Neuron (in vitro differentiated cells): ENCODE results near the gene CALM1.
A peak's percentile ranks its signal among the peaks of the same experiment; 100 is the strongest.

ENCODE experiments used
- H2AFZ ChIP-seq: one replicate; pipeline ENCODE4 v1.6.1; 2013; ENCODE audit warnings: low read depth, mild to moderate bottlenecking, inconsistent platforms, low read length, moderate library complexity
- H3K27me3 ChIP-seq: one replicate; pipeline ENCODE4 v1.6.1; 2013; ENCODE audit warnings: low read length; ENCODE audit not compliant: insufficient read depth
- H3K36me3 ChIP-seq: one replicate; pipeline ENCODE4 v1.6.1; 2013; ENCODE audit warnings: low read length; ENCODE audit not compliant: insufficient read depth
- H3K4me1 ChIP-seq: one replicate; pipeline ENCODE4 v1.6.1; 2013; ENCODE audit warnings: low read length; ENCODE audit not compliant: insufficient read depth
- H3K4me3 ChIP-seq: 2 replicates; pipeline ENCODE4 v1.5.1; 2013; ENCODE audit warnings: mild to moderate bottlenecking, low read length, moderate library complexity
- H3K9me3 ChIP-seq: one replicate; pipeline ENCODE4 v1.6.1; 2013; ENCODE audit warnings: low read length

Gene CALM1

GRCh38 chr14:90396341-90397339 lies at the start of gene CALM1:
CALM1 (plus strand) TSS chr14:90397029; CDS start chr14:90397231, 202 bp downstream.
- H3K9me3 ChIP-seq: no peaks in the 10 kb centered on the region
- H3K4me3 ChIP-seq: peak within 1 kb of the TSS; percentile 100
- peaks cover 17% of the 10 kb centered on the region for H3K36me3 ChIP-seq
- peaks cover 31% of the 10 kb centered on the region for H3K4me1 ChIP-seq
- H3K27me3 ChIP-seq: no peaks in the 10 kb centered on the region
- H2AFZ ChIP-seq: peak within 1 kb of the TSS; percentile 90

GRCh38 chr14:90348270-90348669 lies 48.6 kb upstream of the CALM1 start:
- Histone ChIP-seq H2AFZ (no peak overlapping the region), H3K9me3 (no peaks in the 10 kb centered on the region), H3K36me3 (no peaks in the 10 kb centered on the region), H3K4me1 (peaks cover 6% of the 10 kb centered on the region), H3K4me3 (no peak overlapping the region), H3K27me3 (no peaks in the 10 kb centered on the region)

GRCh38 chr14:90349739-90350138 lies 47.1 kb upstream of the CALM1 start:
- no peaks in the 10 kb centered on the region for H3K27me3 ChIP-seq
- no peaks in the 10 kb centered on the region for H3K36me3 ChIP-seq
- no peak overlapping the region for H2AFZ ChIP-seq
- H3K4me1 ChIP-seq: peaks cover 2% of the 10 kb centered on the region
- H3K9me3 ChIP-seq: no peaks in the 10 kb centered on the region
- no peak overlapping the region for H3K4me3 ChIP-seq

GRCh38 chr14:90354551-90355298 lies 42.1 kb upstream of the CALM1 start:
- Histone ChIP-seq H2AFZ (no peak overlapping the region), H3K9me3 (no peaks in the 10 kb centered on the region), H3K27me3 (no peaks in the 10 kb centered on the region), H3K4me1 (no peaks in the 10 kb centered on the region), H3K36me3 (no peaks in the 10 kb centered on the region), H3K4me3 (no peak overlapping the region)

GRCh38 chr14:90355540-90356518 lies 41.0 kb upstream of the CALM1 start:
- H2AFZ ChIP-seq: no peak overlapping the region
- H3K9me3 ChIP-seq: no peaks in the 10 kb centered on the region
- H3K27me3 ChIP-seq: no peaks in the 10 kb centered on the region
- no peak overlapping the region for H3K4me3 ChIP-seq
- no peaks in the 10 kb centered on the region for H3K4me1 ChIP-seq
- no peaks in the 10 kb centered on the region for H3K36me3 ChIP-seq

GRCh38 chr14:90356925-90357324 lies 39.9 kb upstream of the CALM1 start:
- H2AFZ ChIP-seq: no peak overlapping the region
- H3K9me3 ChIP-seq: no peaks in the 10 kb centered on the region
- H3K4me1 ChIP-seq: no peaks in the 10 kb centered on the region
- H3K27me3 ChIP-seq: no peaks in the 10 kb centered on the region
- no peaks in the 10 kb centered on the region for H3K36me3 ChIP-seq
- no peak overlapping the region for H3K4me3 ChIP-seq

- H3K9me3 ChIP-seq: no peaks in the 10 kb centered on the region
- no peak overlapping the region for H2AFZ ChIP-seq
Measured at GRCh38 chr14:90358359-90358758, 38.5 kb upstream of the CALM1 start.

GRCh38 chr14:90361865-90362557 lies 34.8 kb upstream of the CALM1 start:
- Histone ChIP-seq H3K9me3 (no peaks in the 10 kb centered on the region), H2AFZ (no peak overlapping the region), H3K27me3 (no peaks in the 10 kb centered on the region), H3K36me3 (no peaks in the 10 kb centered on the region), H3K4me1 (no peaks in the 10 kb centered on the region), H3K4me3 (no peak overlapping the region)

More at GRCh38 chr14:90358359-90358758, 38.5 kb upstream of the CALM1 start:
- Histone ChIP-seq H3K4me3 (no peak overlapping the region), H3K4me1 (no peaks in the 10 kb centered on the region), H3K36me3 (no peaks in the 10 kb centered on the region), H3K27me3 (no peaks in the 10 kb centered on the region)

GRCh38 chr14:90362558-90362896 lies 34.3 kb upstream of the CALM1 start:
- no peaks in the 10 kb centered on the region for H3K27me3 ChIP-seq
- no peak overlapping the region for H2AFZ ChIP-seq
- H3K4me3 ChIP-seq: no peak overlapping the region
- H3K36me3 ChIP-seq: no peaks in the 10 kb centered on the region
- H3K4me1 ChIP-seq: no peaks in the 10 kb centered on the region
- no peaks in the 10 kb centered on the region for H3K9me3 ChIP-seq

- Histone ChIP-seq H3K36me3 (no peaks in the 10 kb centered on the region), H3K4me3 (no peak overlapping the region), H3K9me3 (no peaks in the 10 kb centered on the region), H3K27me3 (no peaks in the 10 kb centered on the region), H2AFZ (no peak overlapping the region), H3K4me1 (no peaks in the 10 kb centered on the region)
Measured at GRCh38 chr14:90368946-90369721, 27.7 kb upstream of the CALM1 start.

GRCh38 chr14:90373887-90374286 lies 22.9 kb upstream of the CALM1 start:
- H3K9me3 ChIP-seq: no peaks in the 10 kb centered on the region
- H2AFZ ChIP-seq: no peak overlapping the region
- no peaks in the 10 kb centered on the region for H3K4me1 ChIP-seq
- no peaks in the 10 kb centered on the region for H3K27me3 ChIP-seq
- no peaks in the 10 kb centered on the region for H3K36me3 ChIP-seq
- H3K4me3 ChIP-seq: no peak overlapping the region
